Karpas-422 (cell line): ENCODE results near the gene DDAH2. TPM values are rescaled to one million over a fixed set of nuclear protein-coding genes. Genes with fewer than 3 reads are reported as not detected.
"Not testable (repeated sequence)": the region's sequence is repeated elsewhere in the genome, so short reads cannot be mapped to it uniquely, and the experiment has no call there.

ENCODE experiments used
- DNase-seq: peaks from one replicate; pipeline ENCODE4 v3.0.0-alpha.2; 2015
- H2AFZ ChIP-seq: fragments of 200-600 bp; sonication (generic); 2 replicates; pipeline ENCODE4 v1.6.1; 2014; ENCODE audit warnings: antibody characterized with exemption, low read length, mixed read lengths
- H3K27ac ChIP-seq: fragments of 200-600 bp; sonication (generic); 2 replicates; pipeline ENCODE4 v1.5.1; 2014; ENCODE audit warnings: mild to moderate bottlenecking, low read length, moderate library complexity
- H3K27me3 ChIP-seq: fragments of 200-600 bp; sonication (generic); 2 replicates; pipeline ENCODE4 v1.6.1; 2014; ENCODE audit warnings: low read length, mixed read lengths
- H3K36me3 ChIP-seq: fragments of 200-600 bp; sonication (generic); 2 replicates; pipeline ENCODE4 v1.6.1; 2014; ENCODE audit warnings: low read length, mixed read lengths; ENCODE audit not compliant: insufficient read depth
- H3K4me1 ChIP-seq: fragments of 200-600 bp; sonication (generic); 2 replicates; pipeline ENCODE4 v1.6.1; 2014; ENCODE audit warnings: mild to moderate bottlenecking, low read length, mixed read lengths
- H3K4me2 ChIP-seq: fragments of 200-600 bp; sonication (generic); 2 replicates; pipeline ENCODE4 v1.6.1; 2014; ENCODE audit warnings: low read length, low read depth, mild to moderate bottlenecking; ENCODE audit not compliant: poor library complexity, severe bottlenecking
- H3K4me3 ChIP-seq: fragments of 200-600 bp; sonication (generic); 2 replicates; pipeline ENCODE4 v1.5.1; 2014; ENCODE audit warnings: mild to moderate bottlenecking, antibody characterized with exemption, low read length, mixed read lengths
- H3K79me2 ChIP-seq: fragments of 200-600 bp; sonication (generic); 2 replicates; pipeline ENCODE4 v1.6.1; 2014; ENCODE audit warnings: mild to moderate bottlenecking, low read length, mixed read lengths
- H3K9ac ChIP-seq: fragments of 200-600 bp; sonication (generic); 2 replicates; pipeline ENCODE4 v1.6.0; 2014; ENCODE audit warnings: low read length
- H3K9me2 ChIP-seq: fragments of 200-600 bp; sonication (generic), shearing (Covaris generic); replicated peaks from 2 replicates; pipeline ENCODE4 v1.6.0; 2014; ENCODE audit warnings: mild to moderate bottlenecking, low read length, moderate library complexity; ENCODE audit not compliant: insufficient read depth
- H3K9me3 ChIP-seq: fragments of 300-700, 200-600 bp; sonication (generic); 2 replicates; pipeline ENCODE4 v1.6.1; 2014; ENCODE audit warnings: low read length, mixed read lengths
- H4K20me1 ChIP-seq: fragments of 200-600 bp; sonication (generic); 2 replicates; pipeline ENCODE4 v1.6.1; 2014; ENCODE audit warnings: mild to moderate bottlenecking, antibody characterized with exemption, low read length, low read depth; ENCODE audit not compliant: insufficient read depth
- total RNA-seq: library from RNA; depleted of rRNA; stranded (reverse); fragments of >200 nt; shearing (Covaris generic); gene quantifications from 2 replicates; pipeline ENCODE4 v1.2.3, GENCODE V29; 2014; ENCODE audit warnings: low replicate concordance

DDAH2 gene
- total RNA-seq, 1 experiment from 2014 or later = 13.3 TPM

DNA sequence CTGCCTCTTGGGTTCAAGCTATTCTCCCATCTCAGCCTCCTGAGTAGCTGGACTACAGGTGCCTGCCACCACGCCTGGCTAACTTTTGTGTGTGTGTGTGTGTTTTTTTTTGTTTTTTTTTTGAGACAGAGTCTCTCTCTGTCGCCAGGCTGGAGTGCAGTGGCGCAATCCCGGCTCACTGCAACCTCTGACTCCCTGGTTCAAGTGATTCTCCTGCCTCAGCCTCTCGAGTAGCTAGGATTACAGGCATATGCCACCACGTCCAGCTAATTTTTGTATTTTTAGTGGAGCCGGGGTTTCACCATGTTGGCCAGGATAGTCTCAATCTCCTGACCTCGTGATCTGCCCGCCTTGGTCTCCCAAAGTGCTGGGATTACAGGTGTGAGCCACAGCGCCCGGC is 19.9 kb downstream of the DDAH2 start:
- DNase-seq, H3K4me3 ChIP-seq, H4K20me1 ChIP-seq, H3K27ac ChIP-seq, H3K9me2 ChIP-seq, H3K79me2 ChIP-seq, H3K36me3 ChIP-seq, H3K9me3 ChIP-seq, H2AFZ ChIP-seq, H3K4me1 ChIP-seq, H3K4me2 ChIP-seq, H3K27me3 ChIP-seq, H3K9ac ChIP-seq: not testable (repeated sequence)

DNA sequence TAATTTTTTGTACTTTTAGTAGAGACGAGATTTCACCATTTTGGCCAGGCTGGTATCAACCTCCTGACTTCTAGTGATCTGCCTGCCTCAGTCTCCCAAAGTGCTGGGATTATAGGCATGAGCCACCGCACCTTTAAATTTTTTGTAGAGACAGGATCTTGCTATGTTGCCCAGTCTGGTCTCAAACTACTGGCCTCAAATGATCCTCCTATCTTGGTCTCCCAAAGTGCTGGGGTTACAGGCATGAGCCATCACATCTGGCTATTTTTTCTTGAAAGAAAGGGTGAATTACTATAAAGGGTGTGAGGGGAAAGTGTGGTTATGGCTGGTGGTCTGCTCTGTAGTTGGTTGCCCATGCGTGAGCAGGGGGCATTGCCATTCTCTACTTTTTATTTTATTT is 20.9 kb downstream of the DDAH2 start:
- Histone ChIP-seq H3K4me1 (peaks cover 8% of the 10 kb centered on the region), H3K27me3 (no peaks in the 10 kb centered on the region), H3K4me2 (no peak overlapping the region), H2AFZ (no peak overlapping the region), H3K4me3 (no peak overlapping the region), H3K9ac (no peak overlapping the region), H3K9me2 (no peaks in the 10 kb centered on the region), H3K27ac (no peak overlapping the region), H3K36me3 (no peaks in the 10 kb centered on the region), H4K20me1 (no peaks in the 10 kb centered on the region), H3K9me3 (no peaks in the 10 kb centered on the region), H3K79me2 (no peaks in the 10 kb centered on the region)
- DNase-seq = no peak

DNA sequence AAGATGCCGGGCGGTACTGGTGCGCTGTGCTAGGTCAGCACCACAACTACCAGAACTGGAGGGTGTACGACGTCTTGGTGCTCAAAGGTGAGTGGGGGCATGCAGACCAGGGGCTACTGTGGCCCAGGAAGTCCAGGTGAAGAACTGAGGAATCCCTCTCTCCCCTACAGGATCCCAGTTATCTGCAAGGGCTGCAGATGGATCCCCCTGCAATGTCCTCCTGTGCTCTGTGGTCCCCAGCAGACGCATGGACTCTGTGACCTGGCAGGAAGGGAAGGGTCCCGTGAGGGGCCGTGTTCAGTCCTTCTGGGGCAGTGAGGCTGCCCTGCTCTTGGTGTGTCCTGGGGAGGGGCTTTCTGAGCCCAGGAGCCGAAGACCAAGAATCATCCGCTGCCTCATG is 21.4 kb downstream of the DDAH2 start:
- Histone ChIP-seq H3K27ac (no peak overlapping the region), H4K20me1 (no peaks in the 10 kb centered on the region), H3K4me1 (peaks cover 8% of the 10 kb centered on the region), H3K27me3 (no peaks in the 10 kb centered on the region), H3K36me3 (no peaks in the 10 kb centered on the region), H3K4me2 (no peak overlapping the region), H3K4me3 (no peak overlapping the region), H2AFZ (no peak overlapping the region), H3K9me3 (no peaks in the 10 kb centered on the region), H3K9me2 (no peaks in the 10 kb centered on the region), H3K79me2 (peaks cover 2% of the 10 kb centered on the region; the same call in 1 of the 2 replicates), H3K9ac (no peak overlapping the region)
- no peak for DNase-seq

DNA sequence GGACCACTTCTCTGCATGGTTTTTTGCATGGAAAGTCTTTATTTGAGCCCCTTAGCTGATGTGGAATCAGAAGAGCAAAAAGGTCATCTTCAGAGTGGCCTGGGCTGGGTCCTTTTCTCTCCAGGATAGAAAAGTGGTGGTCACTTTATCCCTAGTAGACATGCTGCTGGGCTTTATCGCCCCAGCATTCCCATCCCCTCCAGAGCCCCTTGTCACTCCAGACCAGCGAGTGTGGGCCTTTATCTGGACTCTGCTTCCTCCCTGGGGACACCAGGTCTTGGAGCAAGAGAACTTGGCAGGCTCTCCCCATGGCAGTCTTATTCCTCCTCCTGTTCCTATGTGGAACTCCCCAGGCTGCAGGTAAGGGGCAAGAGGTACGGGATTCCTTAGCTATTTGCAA is 22.5 kb downstream of the DDAH2 start, which contains the start of gene LY6G6F:
TSS of gene LY6G6F (plus strand) at position 268 of the 400 bp plus-strand sequence. CDS start at position 309, 41 bp downstream.
- no peaks in the 10 kb centered on the region for H3K9me3 ChIP-seq
- H3K27ac ChIP-seq = no peak within 1 kb of the TSS
- H3K4me1 ChIP-seq = peaks cover 15% of the 10 kb centered on the region
- peaks cover 13% of the 10 kb centered on the region for H3K79me2 ChIP-seq
- no peaks in the 10 kb centered on the region for H3K36me3 ChIP-seq
- no peaks in the 10 kb centered on the region for H3K27me3 ChIP-seq
- no peak within 1 kb of the TSS for H3K4me3 ChIP-seq
- H4K20me1 ChIP-seq = no peaks in the 10 kb centered on the region
- H3K4me2 ChIP-seq = no peak within 1 kb of the TSS
- no peak for DNase-seq
- no peak within 1 kb of the TSS for H3K9ac ChIP-seq
- no peak within 1 kb of the TSS for H2AFZ ChIP-seq
- no peaks in the 10 kb centered on the region for H3K9me2 ChIP-seq

DNA sequence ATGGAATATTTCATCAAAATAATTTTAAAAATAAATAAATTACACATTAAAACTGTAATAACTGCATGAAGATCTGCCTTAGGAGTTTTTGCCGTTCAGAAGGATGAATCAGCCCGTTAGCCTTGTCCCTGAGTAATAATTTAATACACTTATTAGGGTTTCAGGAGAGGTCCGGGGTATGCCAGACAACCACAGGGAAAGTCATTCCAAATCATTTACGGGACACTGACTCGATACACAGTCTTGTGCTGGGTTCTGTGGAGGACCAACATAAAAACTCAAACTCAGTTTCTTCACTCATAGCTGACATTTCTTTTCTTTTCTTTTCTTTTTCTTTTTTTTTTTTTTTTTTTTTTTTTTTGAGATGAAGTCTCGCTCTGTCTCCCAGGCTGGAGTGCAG is 23.2 kb downstream of the DDAH2 start:
- Histone ChIP-seq H3K9ac (no peak overlapping the region), H3K4me2 (no peak overlapping the region), H3K27me3 (no peaks in the 10 kb centered on the region), H3K36me3 (no peaks in the 10 kb centered on the region), H2AFZ (no peak overlapping the region), H3K9me3 (no peaks in the 10 kb centered on the region), H3K4me3 (no peak overlapping the region), H4K20me1 (no peaks in the 10 kb centered on the region), H3K79me2 (peaks cover 20% of the 10 kb centered on the region), H3K4me1 (peaks cover 21% of the 10 kb centered on the region), H3K9me2 (no peaks in the 10 kb centered on the region), H3K27ac (no peak overlapping the region)
- no peak for DNase-seq

DNA sequence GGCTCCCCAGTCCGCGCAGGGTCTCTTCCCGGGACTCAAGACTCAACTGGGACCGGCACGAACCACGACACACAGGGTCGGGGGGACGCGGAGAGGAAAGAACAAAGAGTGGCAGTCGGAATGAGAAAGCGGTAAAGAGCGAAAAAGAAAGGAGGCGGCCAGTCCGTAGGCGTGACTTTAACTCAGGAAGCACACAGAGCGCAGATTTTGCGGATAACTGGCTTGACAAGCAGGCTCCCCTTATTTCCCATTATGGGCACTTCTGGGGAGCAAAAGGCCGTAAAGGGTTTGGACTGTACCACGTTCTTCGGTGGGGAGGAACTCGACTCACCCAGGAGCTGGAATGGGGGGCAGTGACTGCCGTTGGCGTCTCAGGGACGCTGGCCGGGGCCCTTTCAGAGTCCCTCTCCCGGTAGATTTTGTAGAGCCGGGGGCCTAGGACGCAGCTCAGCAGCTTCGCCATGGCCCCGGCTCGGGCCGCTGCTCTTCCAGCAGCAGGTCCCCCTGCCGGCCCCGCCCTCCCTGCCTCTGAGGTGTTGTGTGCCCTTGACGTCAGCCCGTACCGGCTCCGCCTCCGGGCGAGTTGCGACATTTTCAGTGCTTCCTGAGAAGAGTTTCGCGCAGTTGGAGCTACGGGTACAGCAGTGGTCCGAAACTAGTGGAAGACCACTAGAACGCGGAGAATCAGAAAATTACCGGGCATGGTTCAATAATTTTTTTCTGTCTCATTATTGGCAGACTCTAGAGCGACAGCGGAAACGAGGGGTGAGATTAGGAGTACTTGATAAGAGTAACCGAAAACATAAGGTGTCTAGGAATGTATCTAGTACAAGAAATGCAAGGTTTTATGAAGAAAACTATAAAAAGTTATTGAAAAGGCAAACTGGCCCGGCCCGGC is 26.0 kb downstream of the DDAH2 start, which contains the start of gene ABHD16A:
TSS of gene ABHD16A (minus strand) at position 506 of the 898 bp plus-strand sequence. CDS start at position 463, 43 bp downstream.
- no peaks in the 10 kb centered on the region for H3K9me2 ChIP-seq
- no peaks in the 10 kb centered on the region for H3K9me3 ChIP-seq
- H3K4me3 ChIP-seq = peak within 1 kb of the TSS; percentile 84
- H2AFZ ChIP-seq = peak within 1 kb of the TSS; percentile 98
- H3K27ac ChIP-seq = peak within 1 kb of the TSS; percentile 86
- H4K20me1 ChIP-seq = no peaks in the 10 kb centered on the region
- H3K4me2 ChIP-seq = peak within 1 kb of the TSS; percentile 93
- no peaks in the 10 kb centered on the region for H3K27me3 ChIP-seq
- peaks cover 28% of the 10 kb centered on the region for H3K4me1 ChIP-seq
- peak within 1 kb of the TSS; percentile 92 for H3K9ac ChIP-seq
- H3K36me3 ChIP-seq = no peaks in the 10 kb centered on the region; the same call in 1 of the 2 replicates
- peaks cover 27% of the 10 kb centered on the region for H3K79me2 ChIP-seq
- peak; percentile 99 for DNase-seq

DNA sequence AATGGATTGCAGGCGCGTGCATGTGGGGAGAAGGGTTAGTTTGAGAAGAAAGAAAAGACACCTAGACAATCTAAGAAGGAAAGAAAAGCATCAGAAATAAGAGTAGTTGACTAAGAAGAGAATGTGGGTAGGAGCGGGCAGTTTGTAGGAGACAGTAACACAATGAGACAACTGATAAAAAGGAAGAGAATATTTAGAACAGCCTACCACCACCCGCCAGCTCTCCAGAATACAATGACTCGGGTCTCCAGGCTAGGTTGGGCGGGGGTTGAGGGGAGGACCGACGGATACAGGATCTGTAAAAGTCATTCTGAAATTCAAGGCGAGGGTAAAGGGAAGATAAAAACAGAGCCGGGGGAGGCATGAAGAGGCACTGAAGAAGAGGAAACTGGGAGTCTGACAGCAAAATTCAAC is 26.7 kb downstream of the DDAH2 start:
- H3K79me2 ChIP-seq = peaks cover 27% of the 10 kb centered on the region
- peak overlapping the region; percentile 22; the same call in 1 of the 2 replicates for H2AFZ ChIP-seq
- H3K27ac ChIP-seq = peak overlapping the region; percentile 86

DNA sequence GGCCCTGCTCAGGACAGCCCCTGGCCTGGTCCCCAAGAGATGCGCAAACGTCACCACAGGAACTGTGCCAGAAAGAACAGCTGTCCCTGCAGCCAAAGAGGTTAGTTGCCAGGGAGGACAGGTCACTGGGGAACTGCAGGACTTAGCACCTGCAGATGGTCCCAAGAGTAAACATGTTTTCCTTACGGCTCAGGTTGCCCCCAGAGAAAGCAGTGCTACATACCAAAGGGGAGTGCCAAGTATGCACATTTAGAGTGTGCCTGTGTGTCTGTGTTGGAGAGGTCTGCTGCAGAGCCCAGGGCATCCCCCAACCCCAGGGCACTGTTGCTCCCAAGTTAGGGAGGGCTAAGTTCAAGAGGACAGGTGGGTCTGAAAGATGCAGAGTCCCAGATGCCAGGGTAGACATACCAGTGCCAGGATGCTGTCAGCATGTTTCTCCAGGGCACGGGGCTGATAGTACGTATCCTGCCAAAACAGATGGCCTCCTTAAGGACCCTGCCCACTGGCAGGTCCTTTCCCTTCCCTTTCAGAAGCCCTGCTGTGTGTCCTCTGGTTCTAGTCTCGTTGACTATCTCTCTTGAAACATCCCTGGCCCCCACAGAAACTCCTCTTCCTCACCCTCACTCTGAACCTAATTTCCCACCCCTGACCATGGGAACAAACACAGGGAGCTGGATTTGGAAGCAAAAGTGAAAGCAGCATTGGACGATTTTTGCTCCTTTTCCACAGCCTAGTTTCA is 27.3 kb downstream of the DDAH2 start:
- Histone ChIP-seq H2AFZ (no peak overlapping the region), H3K27ac (peak overlapping the region; percentile 86), H3K79me2 (peaks cover 27% of the 10 kb centered on the region)

More for the DNA sequence above, 26.7 kb downstream of the DDAH2 start:
- Histone ChIP-seq H3K36me3 (no peaks in the 10 kb centered on the region; the same call in 1 of the 2 replicates), H3K4me3 (peak overlapping the region; percentile 84), H4K20me1 (no peaks in the 10 kb centered on the region), H3K9me3 (no peaks in the 10 kb centered on the region), H3K4me2 (peak overlapping the region; percentile 93), H3K9me2 (no peaks in the 10 kb centered on the region), H3K27me3 (no peaks in the 10 kb centered on the region), H3K4me1 (peaks cover 34% of the 10 kb centered on the region), H3K9ac (peak overlapping the region; percentile 92)
- peak; percentile 65 for DNase-seq

More for the DNA sequence above, 27.3 kb downstream of the DDAH2 start:
- Histone ChIP-seq H3K9me2 (no peaks in the 10 kb centered on the region), H3K36me3 (no peaks in the 10 kb centered on the region; the same call in 1 of the 2 replicates), H4K20me1 (no peaks in the 10 kb centered on the region), H3K4me3 (peak overlapping the region; percentile 84), H3K27me3 (no peaks in the 10 kb centered on the region), H3K9me3 (no peaks in the 10 kb centered on the region), H3K4me2 (peak overlapping the region; percentile 93), H3K4me1 (peaks cover 34% of the 10 kb centered on the region), H3K9ac (peak overlapping the region; percentile 92)
- peak; percentile 79 for DNase-seq
